Mesenchymal stem cell (in vitro differentiated cells and primary cell): Measurements from ENCODE around the gene CDC42EP3.
A peak's percentile ranks its signal among the peaks of the same experiment; 100 is the strongest.

Experiments
- DNase-seq: peaks from one replicate; pipeline ENCODE4 v3.0.0-alpha.2; 2013
- H2AFZ ChIP-seq: one replicate; pipeline ENCODE4 v1.6.1; 2013; ENCODE audit warnings: low read depth, mild to moderate bottlenecking, control low read depth, inconsistent platforms, low read length, moderate library complexity
- H2AK5ac ChIP-seq: 2 replicates; pipeline ENCODE4 v1.6.1; 2013; ENCODE audit warnings: low read length, moderate library complexity, mild to moderate bottlenecking, inconsistent platforms; ENCODE audit not compliant: severe bottlenecking
- H2BK120ac ChIP-seq: one replicate; pipeline ENCODE4 v1.6.1; 2013; ENCODE audit warnings: low read depth, mild to moderate bottlenecking, inconsistent platforms, low read length, moderate library complexity
- H2BK12ac ChIP-seq, 2 experiments: one replicate each; pipeline ENCODE4 v1.6.1; 2013; ENCODE audit warnings: inconsistent platforms in 2 of 2, low read length in 2 of 2, mild to moderate bottlenecking in 2 of 2, moderate library complexity in 2 of 2, control low read depth in 1 of 2
- H2BK15ac ChIP-seq: one replicate; pipeline ENCODE4 v1.6.1; 2013; ENCODE audit warnings: mild to moderate bottlenecking, low read depth, inconsistent platforms; ENCODE audit not compliant: poor library complexity, severe bottlenecking
- H2BK5ac ChIP-seq: 2 replicates; pipeline ENCODE4 v1.6.1; 2013; ENCODE audit warnings: low read depth, mild to moderate bottlenecking, low read length, control low read depth, inconsistent platforms; ENCODE audit not compliant: poor library complexity, severe bottlenecking
- H3K14ac ChIP-seq, 2 experiments: one replicate each; pipeline ENCODE4 v1.6.1; 2013; ENCODE audit warnings: inconsistent platforms in 2 of 2, low read length in 2 of 2, control low read depth in 1 of 2, mild to moderate bottlenecking in 1 of 2, moderate library complexity in 1 of 2
- H3K18ac ChIP-seq, 2 experiments: one replicate each; pipeline ENCODE4 v1.6.1; 2013; ENCODE audit warnings: inconsistent platforms in 2 of 2, low read length in 2 of 2, control low read depth in 1 of 2, low read depth in 1 of 2, mild to moderate bottlenecking in 1 of 2
- H3K23ac ChIP-seq, 2 experiments: one replicate each; pipeline ENCODE4 v1.6.1; 2013; ENCODE audit warnings: inconsistent platforms in 2 of 2, low read length in 2 of 2, mild to moderate bottlenecking in 2 of 2, moderate library complexity in 2 of 2, control low read depth in 1 of 2
- H3K27ac ChIP-seq: 2 replicates; pipeline ENCODE4 v1.5.1; 2013; ENCODE audit warnings: mild to moderate bottlenecking, moderate library complexity, low read length, control low read depth, inconsistent platforms; ENCODE audit not compliant: poor library complexity, severe bottlenecking
- H3K27me3 ChIP-seq, 2 experiments: 2 replicates each; pipeline versions ENCODE4 v1.6.1 to v1.7.0; 2013; ENCODE audit warnings: low read length in 2 of 2, mild to moderate bottlenecking in 2 of 2, moderate library complexity in 2 of 2, control low read depth in 1 of 2, inconsistent platforms in 1 of 2; ENCODE audit not compliant: control insufficient read depth in 1 of 2, insufficient read depth in 1 of 2
- H3K36me3 ChIP-seq, 2 experiments: 2 replicates each; pipeline versions ENCODE4 v1.6.1 to v1.7.0; 2013; ENCODE audit warnings: low read length in 2 of 2, control low read depth in 1 of 2, inconsistent platforms in 1 of 2, low read depth in 1 of 2, mild to moderate bottlenecking in 1 of 2; ENCODE audit not compliant: insufficient read depth in 2 of 2, control insufficient read depth in 1 of 2
- H3K4ac ChIP-seq, 2 experiments: one replicate each; pipeline ENCODE4 v1.6.1; 2013; ENCODE audit warnings: inconsistent platforms in 2 of 2, low read length in 2 of 2, mild to moderate bottlenecking in 2 of 2, moderate library complexity in 2 of 2, control low read depth in 1 of 2, low read depth in 1 of 2
- H3K4me1 ChIP-seq: 2 replicates; pipeline ENCODE4 v1.6.1; 2013; ENCODE audit warnings: low read depth, low read length, control low read depth; ENCODE audit not compliant: control insufficient read depth, insufficient read depth
- H3K4me2 ChIP-seq: 2 replicates; pipeline ENCODE4 v1.6.1; 2013; ENCODE audit warnings: low read length, mild to moderate bottlenecking, inconsistent platforms; ENCODE audit not compliant: poor library complexity, severe bottlenecking
- H3K4me3 ChIP-seq, 2 experiments: 2 replicates each; pipeline versions ENCODE4 v1.5.1 to v1.7.0; 2013; ENCODE audit warnings: low read length in 2 of 2, mild to moderate bottlenecking in 2 of 2, control low read depth in 1 of 2, low read depth in 1 of 2; ENCODE audit not compliant: insufficient read depth in 1 of 2
- H3K79me1 ChIP-seq: replicated peaks from 2 replicates; pipeline ENCODE4 v1.6.1; 2013; ENCODE audit warnings: mild to moderate bottlenecking, control low read depth, low read length, inconsistent platforms; ENCODE audit not compliant: poor library complexity, severe bottlenecking
- H3K9ac ChIP-seq: 2 replicates; pipeline ENCODE4 v1.7.0; 2013; ENCODE audit warnings: mild to moderate bottlenecking, low read length, moderate library complexity
- H3K9me3 ChIP-seq: 2 replicates; pipeline ENCODE4 v1.7.0; 2013; ENCODE audit warnings: mild to moderate bottlenecking, low read length; ENCODE audit not compliant: control insufficient read depth
- H4K8ac ChIP-seq: one replicate; pipeline ENCODE4 v1.6.1; 2013; ENCODE audit warnings: inconsistent platforms, mild to moderate bottlenecking, low read length, moderate library complexity
- H4K91ac ChIP-seq: one replicate; pipeline ENCODE4 v1.6.1; 2013; ENCODE audit warnings: mild to moderate bottlenecking, low read length, inconsistent platforms
- WGBS: methylation state at CpG from one replicate; pipeline ENCODE4 v1.1.7; 2013; ENCODE audit warnings: mixed read lengths; 5-methylcytosine and 5-hydroxymethylcytosine counted together

CDC42EP3 gene

DNA sequence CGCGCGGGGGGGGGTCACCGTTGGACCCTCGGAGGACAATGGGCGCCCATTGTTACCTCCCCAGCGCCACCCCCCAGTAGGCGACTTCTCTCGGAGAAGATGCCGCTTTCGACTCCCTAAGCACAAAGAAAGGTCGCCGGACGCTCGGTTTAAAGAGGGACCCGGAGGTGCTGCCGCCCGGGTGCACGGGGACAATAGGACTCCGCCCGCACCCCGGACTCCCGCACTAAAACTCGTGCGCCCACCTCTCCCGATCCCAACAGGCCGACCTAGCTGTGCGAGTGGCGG lies 318 bp upstream of the CDC42EP3 start:
- Histone ChIP-seq H3K36me3 (peaks cover 0 to 5% of the 10 kb centered on the region in 2 experiments), H2BK5ac (peak overlapping the region; percentile 68), H4K91ac (peak overlapping the region; percentile 92), H2BK12ac (peak overlapping the region; percentile 54 to 92), H4K8ac (peak overlapping the region; percentile 96), H3K27ac (peak overlapping the region; percentile 83), H3K18ac (peak overlapping the region; percentile 90 to 94), H3K14ac (peak overlapping the region; percentile 43 to 81), H2BK15ac (peak overlapping the region; percentile 73), H3K9me3 (no peaks in the 10 kb centered on the region), H3K4me2 (peak overlapping the region; percentile 60), H3K27me3 (no peaks in the 10 kb centered on the region), H3K79me1 (no peaks in the 10 kb centered on the region), H3K4me3 (peak overlapping the region; percentile 96 to 98), H3K4ac (peak overlapping the region; percentile 57 to 95), H2BK120ac (peak overlapping the region; percentile 99), H3K23ac (peak overlapping the region in 1 of 2 experiments; percentile 89), H2AFZ (peak overlapping the region; percentile 69), H2AK5ac (peak overlapping the region; percentile 69), H3K9ac (peak overlapping the region; percentile 82), H3K4me1 (peaks cover 7% of the 10 kb centered on the region)
- no peak for DNase-seq
- 0% methylated on average over 16 of the region's 29 CpGs for WGBS

DNA sequence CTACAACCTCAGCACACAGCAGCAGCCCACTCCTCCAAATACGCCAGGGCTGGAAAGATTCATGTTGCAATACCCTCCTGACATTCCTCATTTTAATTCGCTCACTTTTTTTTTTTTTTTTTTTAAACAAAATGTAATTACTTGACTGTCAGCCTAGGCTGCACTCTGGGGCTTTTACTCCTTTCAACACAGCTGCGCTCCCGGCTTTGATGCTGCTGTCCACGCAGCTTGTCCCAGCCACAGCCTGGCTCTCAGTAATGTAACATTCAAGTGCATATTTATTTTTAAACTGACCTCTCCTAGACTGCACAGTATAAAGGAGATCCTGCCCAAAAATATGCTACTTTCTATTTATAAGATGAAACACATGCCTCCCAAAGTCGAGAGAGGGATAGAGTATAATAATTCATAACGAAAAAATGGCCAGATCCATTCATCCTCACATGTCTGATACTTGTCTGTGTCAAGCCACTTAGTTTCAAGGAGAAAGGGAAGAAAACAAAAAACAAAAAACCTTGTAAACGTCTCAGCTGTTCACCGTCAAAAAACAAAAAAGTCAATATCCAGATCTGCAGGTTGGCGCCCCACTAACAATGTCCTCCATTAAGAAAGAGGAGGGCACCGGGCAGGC lies 949 bp downstream of the CDC42EP3 start:
- Histone ChIP-seq H2AFZ (peak overlapping the region; percentile 86), H3K27ac (peak overlapping the region; percentile 80), H4K8ac (peak overlapping the region; percentile 88), H3K4me3 (peak overlapping the region; percentile 96 to 98), H3K9ac (peak overlapping the region; percentile 87), H3K36me3 (peaks cover 3 to 5% of the 10 kb centered on the region in 2 experiments), H2BK5ac (no peak overlapping the region), H2BK120ac (peak overlapping the region; percentile 99), H3K79me1 (no peaks in the 10 kb centered on the region), H3K27me3 (no peaks in the 10 kb centered on the region), H3K18ac (peak overlapping the region; percentile 98 to 100), H2AK5ac (no peak overlapping the region), H2BK12ac (peak overlapping the region; percentile 11 to 93), H3K4me2 (peak overlapping the region; percentile 97), H4K91ac (peak overlapping the region; percentile 98), H3K4ac (peak overlapping the region; percentile 93 to 94), H3K4me1 (peaks cover 7% of the 10 kb centered on the region), H2BK15ac (no peak overlapping the region), H3K14ac (peak overlapping the region; percentile 63 to 99), H3K9me3 (no peaks in the 10 kb centered on the region), H3K23ac (peak overlapping the region in 1 of 2 experiments; percentile 100)
- 3% methylated on average over 9 of the region's 11 CpGs for WGBS
- peak; percentile 68 for DNase-seq

DNA sequence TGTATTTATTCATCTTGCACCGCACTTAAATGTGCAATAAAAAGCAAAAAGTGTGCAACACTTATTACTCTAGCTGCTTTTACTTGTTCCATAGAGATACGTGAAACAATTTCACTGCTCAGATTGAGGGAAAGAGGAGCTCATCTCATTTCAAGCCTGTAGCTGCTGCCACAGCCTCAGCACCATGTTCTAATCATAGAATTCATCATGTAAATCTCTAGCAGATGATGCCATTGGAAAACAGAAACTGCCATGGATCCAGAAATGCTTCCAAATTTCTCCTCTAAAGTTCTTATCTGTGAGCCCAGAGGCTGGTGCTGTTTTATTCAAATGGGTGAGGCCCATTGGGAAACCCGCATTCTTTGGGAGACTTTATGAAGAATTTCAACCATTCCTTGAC lies 2.0 kb downstream of the CDC42EP3 start:
- Histone ChIP-seq H3K18ac (peak overlapping the region in 1 of 2 experiments; percentile 21), H4K8ac (no peak overlapping the region), H2BK5ac (no peak overlapping the region), H3K79me1 (no peaks in the 10 kb centered on the region), H2AK5ac (no peak overlapping the region), H3K4me2 (peak overlapping the region; percentile 97), H3K27me3 (no peaks in the 10 kb centered on the region), H2BK15ac (no peak overlapping the region), H3K9me3 (no peaks in the 10 kb centered on the region), H3K4me3 (peak overlapping the region in 1 of 2 experiments; percentile 96), H3K9ac (peak overlapping the region; percentile 87), H2AFZ (no peak overlapping the region), H2BK12ac (no peak overlapping the region), H4K91ac (no peak overlapping the region), H3K4ac (peak overlapping the region in 1 of 2 experiments; percentile 71), H3K4me1 (peaks cover 7% of the 10 kb centered on the region), H2BK120ac (no peak overlapping the region), H3K36me3 (peaks cover 3 to 5% of the 10 kb centered on the region in 2 experiments), H3K27ac (no peak overlapping the region), H3K23ac (no peak overlapping the region), H3K14ac (no peak overlapping the region)
- no peak for DNase-seq
- WGBS: 45% methylated on average over 2 of the region's 3 CpGs

DNA sequence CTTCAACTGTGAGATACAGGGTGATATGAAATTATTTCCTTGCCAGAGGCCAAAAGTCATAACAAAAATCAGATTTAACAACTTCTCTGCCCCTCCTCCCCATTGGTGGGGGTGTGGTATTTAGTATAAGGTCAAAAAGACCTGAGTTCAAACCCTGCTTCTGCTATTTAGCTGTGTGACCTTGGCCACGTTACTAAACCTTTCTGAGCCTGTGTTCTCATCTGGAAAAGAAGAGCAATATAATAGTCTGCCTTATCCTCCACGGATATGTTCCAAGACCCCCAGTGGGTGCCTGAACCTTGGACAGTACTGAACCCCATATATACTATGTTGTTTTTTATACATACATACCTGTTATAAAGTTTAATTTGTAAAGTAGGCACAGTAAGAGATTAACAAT lies 3.7 kb downstream of the CDC42EP3 start:
- no peak overlapping the region for H3K4ac ChIP-seq
- peaks cover 7% of the 10 kb centered on the region for H3K4me1 ChIP-seq
- H3K27me3 ChIP-seq: no peaks in the 10 kb centered on the region
- peaks cover 3 to 12% of the 10 kb centered on the region in 2 experiments for H3K36me3 ChIP-seq
- no peak overlapping the region for H4K91ac ChIP-seq
- WGBS: 88% methylated on average over 1 of the region's 2 CpGs
- H3K79me1 ChIP-seq: no peaks in the 10 kb centered on the region
- H2BK5ac ChIP-seq: no peak overlapping the region
- no peak overlapping the region for H3K23ac ChIP-seq
- H3K27ac ChIP-seq: no peak overlapping the region
- no peak overlapping the region for H3K14ac ChIP-seq
- peak overlapping the region in 1 of 2 experiments; percentile 22 for H3K4me3 ChIP-seq
- H3K4me2 ChIP-seq: no peak overlapping the region
- H2BK120ac ChIP-seq: no peak overlapping the region
- no peak overlapping the region for H2AFZ ChIP-seq
- H2BK15ac ChIP-seq: no peak overlapping the region
- no peak overlapping the region for H2BK12ac ChIP-seq
- H3K9me3 ChIP-seq: no peaks in the 10 kb centered on the region
- no peak overlapping the region for H4K8ac ChIP-seq
- DNase-seq: no peak
- H3K18ac ChIP-seq: no peak overlapping the region
- H3K9ac ChIP-seq: no peak overlapping the region
- H2AK5ac ChIP-seq: no peak overlapping the region
